ENCODE measurements around the gene MPV17L2. TPM values are rescaled to one million over a fixed set of nuclear protein-coding genes. Genes with fewer than 3 reads are reported as not detected.
A peak's percentile ranks its signal among the peaks of the same experiment; 100 is the strongest.
"Not testable (repeated sequence)": the region's sequence is repeated elsewhere in the genome, so short reads cannot be mapped to it uniquely, and the experiment has no call there.

The MPV17L2 gene
- total RNA-seq, 1 donor from 2014 or later = 17.2 TPM

- DNase-seq (ENCODE audit: low read depth, low spot score) = no peak
- Mint-ChIP-seq H3K4me3 (no peak overlapping the region), H3K27me3 (ENCODE audit: low read depth) (no peaks in the 10 kb centered on the region), H3K36me3 (ENCODE audit: low read depth) (peaks cover 4% of the 10 kb centered on the region), H3K9me3 (no peaks in the 10 kb centered on the region), H3K4me1 (peaks cover 33% of the 10 kb centered on the region), H3K27ac (ENCODE audit: unreplicated experiment) (no peak overlapping the region)
- TF ChIP-seq CTCF (conservative IDR thresholded peaks at IDR 0.05) = no peak
Measured at GRCh38 chr19:18158467-18158866, 34.6 kb upstream of the MPV17L2 start.

GRCh38 chr19:18159059-18159616 lies 33.9 kb upstream of the MPV17L2 start:
- DNase-seq (ENCODE audit: low read depth, low spot score); H3K36me3 Mint-ChIP-seq (ENCODE audit: low read depth); H3K9me3 Mint-ChIP-seq; H3K27ac Mint-ChIP-seq (ENCODE audit: unreplicated experiment); H3K27me3 Mint-ChIP-seq (ENCODE audit: low read depth): not testable (repeated sequence)
- Mint-ChIP-seq H3K4me1 (peaks cover 29% of the 10 kb centered on the region), H3K4me3 (peak overlapping the region; percentile 66)

DNA sequence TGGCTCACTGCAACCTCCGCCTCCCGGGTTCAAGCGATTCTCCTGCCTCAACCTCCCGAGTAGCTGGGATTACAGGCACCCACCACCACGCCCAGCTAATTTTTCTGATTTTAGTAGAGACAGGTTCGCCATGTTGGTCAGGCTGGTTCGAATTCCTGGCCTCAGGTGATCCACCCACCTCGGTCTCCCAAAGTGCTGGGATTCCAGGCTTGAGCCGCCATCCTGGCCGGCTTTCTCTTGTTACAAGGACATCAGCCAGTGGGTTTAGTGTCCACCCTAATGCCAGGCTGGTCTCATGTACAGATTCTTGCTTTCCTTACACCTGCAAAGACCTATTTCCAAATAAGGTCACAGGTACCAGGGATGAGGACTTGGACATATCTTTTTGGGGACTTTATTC lies 33.2 kb upstream of the MPV17L2 start:
- H3K4me1 Mint-ChIP-seq = peaks cover 24% of the 10 kb centered on the region
- H3K27ac Mint-ChIP-seq (ENCODE audit: unreplicated experiment) = no peak overlapping the region
- no peaks in the 10 kb centered on the region for H3K27me3 Mint-ChIP-seq (ENCODE audit: low read depth)
- DNase-seq (ENCODE audit: low read depth, low spot score) = no peak
- H3K9me3 Mint-ChIP-seq = no peaks in the 10 kb centered on the region
- peak overlapping the region; percentile 83 for H3K4me3 Mint-ChIP-seq
- peaks cover 4% of the 10 kb centered on the region for H3K36me3 Mint-ChIP-seq (ENCODE audit: low read depth)
- TF ChIP-seq CTCF (conservative IDR thresholded peaks at IDR 0.05) = no peak

DNA sequence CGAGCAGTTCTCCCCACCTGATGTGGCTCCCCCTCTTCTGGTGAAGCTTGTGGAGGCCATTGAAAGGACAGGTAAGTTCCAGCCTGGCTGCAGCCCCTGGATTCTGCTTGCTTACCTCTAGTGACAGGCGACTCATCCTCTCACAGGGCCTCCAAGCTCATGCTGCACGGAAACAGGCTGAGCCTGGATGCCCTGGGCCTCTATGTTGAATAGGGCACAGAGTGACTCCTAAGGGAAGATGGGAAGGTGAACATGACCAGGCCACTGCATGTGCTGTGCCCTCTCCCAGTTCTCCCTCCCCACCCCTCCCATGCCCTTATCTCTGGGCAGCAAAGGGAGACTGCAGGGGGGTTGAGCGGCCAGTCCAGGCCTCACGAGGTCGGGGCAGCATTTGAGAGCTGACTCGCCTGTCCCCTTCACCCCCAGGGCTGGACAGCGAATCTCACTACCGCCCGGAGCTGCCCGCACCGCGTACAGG lies 32.5 kb upstream of the MPV17L2 start:
- no peak overlapping the region for H3K27ac Mint-ChIP-seq (ENCODE audit: unreplicated experiment)
- H3K9me3 Mint-ChIP-seq = no peaks in the 10 kb centered on the region
- peak overlapping the region; percentile 83 for H3K4me3 Mint-ChIP-seq
- TF ChIP-seq CTCF (conservative IDR thresholded peaks at IDR 0.05) = no peak
- no peak for DNase-seq (ENCODE audit: low read depth, low spot score)
- peaks cover 4% of the 10 kb centered on the region for H3K36me3 Mint-ChIP-seq (ENCODE audit: low read depth)
- H3K4me1 Mint-ChIP-seq = peaks cover 24% of the 10 kb centered on the region
- no peaks in the 10 kb centered on the region for H3K27me3 Mint-ChIP-seq (ENCODE audit: low read depth)

DNA sequence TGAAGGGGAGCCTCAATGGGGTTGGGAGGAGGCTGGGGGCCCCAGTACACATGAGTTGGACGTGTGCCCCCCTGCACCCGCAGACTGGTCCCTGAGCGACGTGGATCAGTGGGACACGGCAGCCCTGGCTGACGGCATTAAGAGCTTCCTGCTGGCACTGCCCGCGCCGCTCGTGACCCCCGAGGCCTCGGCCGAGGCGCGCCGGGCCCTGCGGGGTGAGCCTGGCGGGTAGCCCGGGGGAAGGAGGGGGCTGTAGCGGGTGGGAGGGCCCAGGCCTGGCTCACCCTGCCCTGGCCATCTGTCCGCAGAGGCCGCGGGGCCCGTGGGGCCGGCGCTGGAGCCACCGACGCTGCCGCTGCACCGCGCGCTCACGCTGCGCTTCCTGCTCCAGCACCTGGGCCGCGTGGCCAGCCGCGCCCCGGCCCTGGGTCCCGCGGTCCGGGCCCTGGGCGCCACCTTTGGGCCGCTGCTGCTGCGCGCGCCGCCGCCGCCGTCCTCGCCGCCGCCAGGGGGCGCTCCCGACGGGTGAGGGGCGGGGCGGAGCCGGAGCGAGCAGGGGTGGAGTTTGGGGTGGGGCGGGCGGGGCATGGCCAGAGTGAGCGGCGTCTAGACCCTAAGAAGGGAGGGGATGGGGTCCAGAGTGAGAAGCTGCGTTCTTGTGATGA lies 31.9 kb upstream of the MPV17L2 start:
- TF ChIP-seq CTCF (conservative IDR thresholded peaks at IDR 0.05) = peak; percentile 75
- Mint-ChIP-seq H3K4me3 (no peak overlapping the region), H3K27ac (ENCODE audit: unreplicated experiment) (no peak overlapping the region), H3K36me3 (ENCODE audit: low read depth) (peaks cover 4% of the 10 kb centered on the region), H3K9me3 (no peaks in the 10 kb centered on the region), H3K27me3 (ENCODE audit: low read depth) (no peaks in the 10 kb centered on the region), H3K4me1 (peaks cover 23% of the 10 kb centered on the region)
- peak; percentile 76 for DNase-seq (ENCODE audit: low read depth, low spot score)

- TF ChIP-seq CTCF (conservative IDR thresholded peaks at IDR 0.05) = peak; percentile 36
- Mint-ChIP-seq H3K4me1 (peaks cover 18% of the 10 kb centered on the region), H3K36me3 (ENCODE audit: low read depth) (peaks cover 4% of the 10 kb centered on the region), H3K9me3 (no peaks in the 10 kb centered on the region), H3K27me3 (ENCODE audit: low read depth) (no peaks in the 10 kb centered on the region), H3K4me3 (no peak overlapping the region), H3K27ac (ENCODE audit: unreplicated experiment) (no peak overlapping the region)
- no peak for DNase-seq (ENCODE audit: low read depth, low spot score)
Measured at GRCh38 chr19:18161636-18162002, 31.4 kb upstream of the MPV17L2 start.
